MM.1S (cell line): ENCODE results near the gene NOD1.

Source experiments
- DNase-seq: peaks from one replicate; pipeline ENCODE4 v3.0.0-alpha.2; 2015
- H2AFZ ChIP-seq: fragments of 300-600 bp; sonication (generic); 2 replicates; pipeline ENCODE4 v1.6.0; 2016; ENCODE audit warnings: antibody characterized with exemption, low read length
- H3F3A ChIP-seq: fragments of 300-600 bp; sonication (generic); 2 replicates; pipeline ENCODE4 v1.6.1; 2016; ENCODE audit warnings: mild to moderate bottlenecking, antibody characterized with exemption, low read length, moderate library complexity, mixed read lengths; ENCODE audit not compliant: insufficient read depth
- H3K27ac ChIP-seq: fragments of 300-600 bp; sonication (generic); 2 replicates; pipeline ENCODE4 v1.5.1; 2016; ENCODE audit warnings: mild to moderate bottlenecking, low read length
- H3K27me3 ChIP-seq: fragments of 300-600 bp; sonication (generic); replicated peaks from 2 replicates; pipeline ENCODE4 v1.6.0; 2016; ENCODE audit warnings: low read length; ENCODE audit not compliant: insufficient read depth
- H3K36me3 ChIP-seq: fragments of 300-600 bp; sonication (generic); replicated peaks from 2 replicates; pipeline ENCODE4 v1.6.1; 2016; ENCODE audit warnings: mild to moderate bottlenecking, low read length, mixed read lengths; ENCODE audit not compliant: insufficient read depth
- H3K4me1 ChIP-seq: fragments of 300-600 bp; sonication (generic); 2 replicates; pipeline ENCODE4 v1.6.1; 2016; ENCODE audit warnings: low read length, mixed read lengths
- H3K4me2 ChIP-seq: fragments of 300-600 bp; sonication (generic); 2 replicates; pipeline ENCODE4 v1.6.0; 2016; ENCODE audit warnings: low read depth, low read length
- H3K4me3 ChIP-seq: fragments of 300-600 bp; sonication (generic); 2 replicates; pipeline ENCODE4 v1.5.1; 2016; ENCODE audit warnings: low read length, mixed read lengths
- H3K79me2 ChIP-seq: fragments of 300-600 bp; sonication (generic); 2 replicates; pipeline ENCODE4 v1.6.1; 2016; ENCODE audit warnings: mixed run types, low read length, mixed read lengths
- H3K9ac ChIP-seq: fragments of 300-600 bp; sonication (generic); 2 replicates; pipeline ENCODE4 v1.6.1; 2016; ENCODE audit warnings: low read length, mixed read lengths
- H3K9me2 ChIP-seq: fragments of 300-600 bp; sonication (generic); replicated peaks from 2 replicates; pipeline ENCODE4 v1.6.1; 2016; ENCODE audit warnings: mild to moderate bottlenecking, low read length, mixed read lengths; ENCODE audit not compliant: insufficient read depth
- H3K9me3 ChIP-seq: fragments of 300-600 bp; sonication (generic); replicated peaks from 2 replicates; pipeline ENCODE4 v1.6.1; 2016; ENCODE audit warnings: mild to moderate bottlenecking, low read length, mixed read lengths; ENCODE audit not compliant: insufficient read depth
- H4K20me1 ChIP-seq: fragments of 300-600 bp; sonication (generic); 2 replicates; pipeline ENCODE4 v1.6.1; 2016; ENCODE audit warnings: mild to moderate bottlenecking, low read length, moderate library complexity, mixed read lengths; ENCODE audit not compliant: insufficient read depth
- EZH2 ChIP-seq: fragments of 300-600 bp; sonication (generic); optimal IDR thresholded peaks from 2 replicates; pipeline ENCODE3; 2017; ENCODE audit warnings: low read depth, mild to moderate bottlenecking, antibody characterized with exemption, low read length, mixed read lengths
- EZH2phosphoT487 ChIP-seq: fragments of 300-600 bp; sonication (generic); IDR thresholded peaks from 2 replicates; pipeline ENCODE4 v1.6.1; 2018; ENCODE audit warnings: antibody characterized with exemption, low read length
- TF ChIP-seq, protein P1 (sequence below): fragments of 300-600 bp; sonication (generic); IDR thresholded peaks from 2 replicates; pipeline ENCODE4 v1.5.1; 2016; ENCODE audit warnings: antibody characterized with exemption, low read length, mixed read lengths

The NOD1 gene

GRCh38 chr7:30504301-30505173 lies 26.0 kb upstream of the NOD1 start, which contains the start of gene GGCT:
Gene GGCT (minus strand): TSS chr7:30504829. CDS start chr7:30504709, 120 bp downstream.
- H3K4me1 ChIP-seq: peaks cover 9% of the 10 kb centered on the region; the same call in 1 of the 2 replicates
- no peaks in the 10 kb centered on the region for H3F3A ChIP-seq
- no peaks in the 10 kb centered on the region for H3K9me3 ChIP-seq
- H3K4me2 ChIP-seq: peak within 1 kb of the TSS; percentile 94
- H4K20me1 ChIP-seq: no peaks in the 10 kb centered on the region
- no peaks in the 10 kb centered on the region for H3K27me3 ChIP-seq
- DNase-seq: peak; percentile 99
- peak within 1 kb of the TSS; percentile 82 for H3K4me3 ChIP-seq
- H3K79me2 ChIP-seq: peaks cover 49% of the 10 kb centered on the region
- TF ChIP-seq EZH2: no peak
- TF ChIP-seq EZH2phosphoT487: no peak
- TF ChIP-seq, protein P1, sequence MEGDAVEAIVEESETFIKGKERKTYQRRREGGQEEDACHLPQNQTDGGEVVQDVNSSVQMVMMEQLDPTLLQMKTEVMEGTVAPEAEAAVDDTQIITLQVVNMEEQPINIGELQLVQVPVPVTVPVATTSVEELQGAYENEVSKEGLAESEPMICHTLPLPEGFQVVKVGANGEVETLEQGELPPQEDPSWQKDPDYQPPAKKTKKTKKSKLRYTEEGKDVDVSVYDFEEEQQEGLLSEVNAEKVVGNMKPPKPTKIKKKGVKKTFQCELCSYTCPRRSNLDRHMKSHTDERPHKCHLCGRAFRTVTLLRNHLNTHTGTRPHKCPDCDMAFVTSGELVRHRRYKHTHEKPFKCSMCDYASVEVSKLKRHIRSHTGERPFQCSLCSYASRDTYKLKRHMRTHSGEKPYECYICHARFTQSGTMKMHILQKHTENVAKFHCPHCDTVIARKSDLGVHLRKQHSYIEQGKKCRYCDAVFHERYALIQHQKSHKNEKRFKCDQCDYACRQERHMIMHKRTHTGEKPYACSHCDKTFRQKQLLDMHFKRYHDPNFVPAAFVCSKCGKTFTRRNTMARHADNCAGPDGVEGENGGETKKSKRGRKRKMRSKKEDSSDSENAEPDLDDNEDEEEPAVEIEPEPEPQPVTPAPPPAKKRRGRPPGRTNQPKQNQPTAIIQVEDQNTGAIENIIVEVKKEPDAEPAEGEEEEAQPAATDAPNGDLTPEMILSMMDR: no peak
- no peaks in the 10 kb centered on the region for H3K36me3 ChIP-seq
- H2AFZ ChIP-seq: peak within 1 kb of the TSS; percentile 87
- no peaks in the 10 kb centered on the region for H3K9me2 ChIP-seq
- H3K27ac ChIP-seq: peak within 1 kb of the TSS; percentile 54; the same call in 1 of the 2 replicates
- H3K9ac ChIP-seq: peak within 1 kb of the TSS; percentile 69

- Histone ChIP-seq H3K9me3 (no peaks in the 10 kb centered on the region), H3K27ac (peak overlapping the region; percentile 54; the same call in 1 of the 2 replicates), H3K9me2 (no peaks in the 10 kb centered on the region), H3F3A (no peaks in the 10 kb centered on the region), H3K9ac (peak overlapping the region; percentile 69), H3K4me3 (peak overlapping the region; percentile 82), H3K36me3 (no peaks in the 10 kb centered on the region), H2AFZ (peak overlapping the region; percentile 62), H3K4me1 (peaks cover 9% of the 10 kb centered on the region; the same call in 1 of the 2 replicates), H3K79me2 (peaks cover 50% of the 10 kb centered on the region), H3K4me2 (peak overlapping the region; percentile 76), H4K20me1 (no peaks in the 10 kb centered on the region), H3K27me3 (no peaks in the 10 kb centered on the region)
- DNase-seq: peak; percentile 7
- no peak for TF ChIP-seq EZH2phosphoT487
- TF ChIP-seq EZH2: no peak
- TF ChIP-seq, protein P1: no peak
Measured at GRCh38 chr7:30503274-30504212, 25.0 kb upstream of the NOD1 start.

GRCh38 chr7:30502470-30503251 lies 24.1 kb upstream of the NOD1 start:
- Histone ChIP-seq H3K79me2 (peaks cover 50% of the 10 kb centered on the region), H3K9me2 (no peaks in the 10 kb centered on the region), H3K4me1 (peaks cover 9% of the 10 kb centered on the region; the same call in 1 of the 2 replicates), H3K4me3 (no peak overlapping the region), H3K27ac (no peak overlapping the region), H3K4me2 (peak overlapping the region; percentile 76; the same call in 1 of the 2 replicates), H3K9ac (no peak overlapping the region), H4K20me1 (no peaks in the 10 kb centered on the region), H2AFZ (no peak overlapping the region), H3F3A (no peaks in the 10 kb centered on the region), H3K36me3 (no peaks in the 10 kb centered on the region), H3K9me3 (no peaks in the 10 kb centered on the region), H3K27me3 (no peaks in the 10 kb centered on the region)
- no peak for TF ChIP-seq EZH2phosphoT487
- TF ChIP-seq, protein P1: no peak
- no peak for TF ChIP-seq EZH2
- DNase-seq: no peak
